HL-60 (cell line): ENCODE data around the gene MARCHF3.

Experiments used
- DNase-seq, 2 experiments: peaks; one replicate each; pipeline ENCODE4 v3.0.0-alpha.2; 2010 to 2020; ENCODE audit warnings: low read depth in 1 of 2, low spot score in 1 of 2
- H3K27ac ChIP-seq: fragments of 250-450 bp; sonication (Bioruptor Pico); replicated peaks from 2 replicates; pipeline ENCODE4 v1.5.1; 2020; ENCODE audit warnings: mild to moderate bottlenecking, moderate library complexity
- H3K27me3 ChIP-seq: fragments of 250-450 bp; sonication (Bioruptor Pico); 2 replicates; pipeline ENCODE4 v1.5.1; 2021; ENCODE audit warnings: mild to moderate bottlenecking, moderate library complexity; ENCODE audit not compliant: insufficient read depth, poor library complexity, severe bottlenecking
- H3K4me3 ChIP-seq: replicated peaks from 2 replicates; pipeline ENCODE4 v1.5.1; 2011; ENCODE audit warnings: mild to moderate bottlenecking, control low read depth, low read length; ENCODE audit not compliant: insufficient read depth
- CTCF ChIP-seq: IDR thresholded peaks from one replicate; pipeline ENCODE4 v1.5.1; 2011; ENCODE audit warnings: low read length, control low read depth, inconsistent platforms; ENCODE audit not compliant: insufficient read depth
- GABPA ChIP-seq: IDR thresholded peaks from 2 replicates; pipeline ENCODE4 v1.6.1; 2012; ENCODE audit warnings: low read depth
- POLR2AphosphoS5 ChIP-seq: IDR thresholded peaks from 2 replicates; pipeline ENCODE4 v1.6.1; 2012; ENCODE audit warnings: low read depth
- SPI1 ChIP-seq: IDR thresholded peaks from 2 replicates; pipeline ENCODE4 v1.6.1; 2012; ENCODE audit warnings: low read depth, mild to moderate bottlenecking, borderline replicate concordance
- TF ChIP-seq, protein P1 (sequence below): IDR thresholded peaks from 2 replicates; pipeline ENCODE4 v1.6.1; 2012; ENCODE audit warnings: low read depth; ENCODE audit not compliant: insufficient replicate concordance

Gene MARCHF3

GRCh38 chr5:126915496-126915895 is 114.9 kb downstream of the MARCHF3 start:
- no peak for DNase-seq
- H3K27me3 ChIP-seq, result no peaks in the 10 kb centered on the region
- no peak overlapping the region for H3K27ac ChIP-seq
- TF ChIP-seq POLR2AphosphoS5 (no peak), CTCF (no peak), GABPA (no peak), SPI1 (no peak)
- TF ChIP-seq, protein P1, sequence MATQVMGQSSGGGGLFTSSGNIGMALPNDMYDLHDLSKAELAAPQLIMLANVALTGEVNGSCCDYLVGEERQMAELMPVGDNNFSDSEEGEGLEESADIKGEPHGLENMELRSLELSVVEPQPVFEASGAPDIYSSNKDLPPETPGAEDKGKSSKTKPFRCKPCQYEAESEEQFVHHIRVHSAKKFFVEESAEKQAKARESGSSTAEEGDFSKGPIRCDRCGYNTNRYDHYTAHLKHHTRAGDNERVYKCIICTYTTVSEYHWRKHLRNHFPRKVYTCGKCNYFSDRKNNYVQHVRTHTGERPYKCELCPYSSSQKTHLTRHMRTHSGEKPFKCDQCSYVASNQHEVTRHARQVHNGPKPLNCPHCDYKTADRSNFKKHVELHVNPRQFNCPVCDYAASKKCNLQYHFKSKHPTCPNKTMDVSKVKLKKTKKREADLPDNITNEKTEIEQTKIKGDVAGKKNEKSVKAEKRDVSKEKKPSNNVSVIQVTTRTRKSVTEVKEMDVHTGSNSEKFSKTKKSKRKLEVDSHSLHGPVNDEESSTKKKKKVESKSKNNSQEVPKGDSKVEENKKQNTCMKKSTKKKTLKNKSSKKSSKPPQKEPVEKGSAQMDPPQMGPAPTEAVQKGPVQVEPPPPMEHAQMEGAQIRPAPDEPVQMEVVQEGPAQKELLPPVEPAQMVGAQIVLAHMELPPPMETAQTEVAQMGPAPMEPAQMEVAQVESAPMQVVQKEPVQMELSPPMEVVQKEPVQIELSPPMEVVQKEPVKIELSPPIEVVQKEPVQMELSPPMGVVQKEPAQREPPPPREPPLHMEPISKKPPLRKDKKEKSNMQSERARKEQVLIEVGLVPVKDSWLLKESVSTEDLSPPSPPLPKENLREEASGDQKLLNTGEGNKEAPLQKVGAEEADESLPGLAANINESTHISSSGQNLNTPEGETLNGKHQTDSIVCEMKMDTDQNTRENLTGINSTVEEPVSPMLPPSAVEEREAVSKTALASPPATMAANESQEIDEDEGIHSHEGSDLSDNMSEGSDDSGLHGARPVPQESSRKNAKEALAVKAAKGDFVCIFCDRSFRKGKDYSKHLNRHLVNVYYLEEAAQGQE, result no peak
- no peak overlapping the region for H3K4me3 ChIP-seq

DNA sequence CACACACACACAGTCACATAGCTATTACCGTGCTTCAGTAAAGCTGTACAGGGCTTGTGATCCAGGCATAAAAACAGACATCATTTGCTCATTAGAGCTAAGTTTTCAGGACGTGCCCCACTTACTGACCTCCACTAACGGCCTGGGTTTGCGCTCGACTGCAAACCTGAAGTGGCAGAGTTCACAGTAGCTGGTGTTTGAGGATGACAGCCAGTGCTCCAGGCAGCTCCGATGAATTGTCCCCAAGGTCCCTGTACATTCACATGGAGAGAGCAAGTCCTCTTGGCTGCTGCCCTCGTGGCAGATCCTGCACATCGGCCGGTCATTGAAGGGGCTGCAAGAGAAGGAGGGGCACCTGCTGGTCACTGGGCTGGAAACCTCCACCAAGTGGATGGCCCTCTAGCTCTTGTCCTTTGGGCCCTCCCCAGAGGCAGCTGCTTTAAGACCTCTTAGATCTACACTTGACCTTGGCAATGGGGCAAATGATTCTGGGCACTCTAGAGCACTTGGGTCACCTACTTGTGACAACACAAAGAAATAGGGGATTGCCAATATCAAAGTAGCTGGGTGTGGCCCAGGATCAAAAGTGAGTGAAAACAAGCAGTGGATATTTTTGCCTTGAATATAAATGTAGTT is 115.4 kb downstream of the MARCHF3 start:
- no peak for DNase-seq
- TF ChIP-seq CTCF, result no peak
- no peak for TF ChIP-seq POLR2AphosphoS5
- TF ChIP-seq, protein P1, result no peak
- TF ChIP-seq GABPA, result no peak
- no peak for TF ChIP-seq SPI1
- Histone ChIP-seq H3K4me3 (no peak overlapping the region), H3K27ac (no peak overlapping the region), H3K27me3 (no peaks in the 10 kb centered on the region)

DNA sequence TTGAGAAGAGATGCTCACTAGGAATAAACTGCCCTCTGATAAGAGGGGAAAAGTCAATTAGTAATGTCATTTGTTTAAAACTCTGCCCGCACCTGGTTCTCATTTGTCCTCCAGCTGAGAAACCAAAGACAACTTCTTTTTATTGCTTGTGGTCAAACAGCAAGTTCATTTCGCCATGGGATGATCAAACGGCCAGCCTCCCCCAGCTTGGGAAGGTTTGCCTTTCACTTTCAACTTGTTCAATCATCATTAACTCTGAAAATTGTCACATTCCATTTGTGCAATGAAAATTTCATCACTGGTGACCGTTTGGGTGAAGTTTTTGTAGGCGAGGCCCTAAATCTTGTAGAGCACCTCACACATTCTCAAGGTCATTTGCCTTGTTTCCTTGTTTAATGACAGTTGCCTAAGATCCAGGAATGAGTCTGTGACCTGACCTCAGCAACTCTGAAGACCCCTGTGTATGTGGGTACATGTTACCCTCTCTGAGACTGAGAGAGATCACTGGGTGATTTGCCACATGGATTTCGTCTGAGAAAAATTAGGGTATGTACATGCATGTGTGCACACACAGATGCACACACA is 117.7 kb downstream of the MARCHF3 start:
- Histone ChIP-seq H3K27me3 (no peaks in the 10 kb centered on the region), H3K27ac (peak overlapping the region; percentile 77), H3K4me3 (no peak overlapping the region)
- DNase-seq, result peak; percentile 36 to 80
- TF ChIP-seq POLR2AphosphoS5, result peak; percentile 60; the same call in 1 of the 2 replicates
- TF ChIP-seq GABPA, result no peak
- TF ChIP-seq, protein P1, result no peak
